GM18511 (cell line): ENCODE results near the gene LNX2.

Source experiments
- ATAC-seq: cut with Tn5 transposase; IDR thresholded peaks from one replicate; pipeline ENCODE4 v1.9.1; 2021; ENCODE audit warnings: mild to moderate bottlenecking, moderate library complexity; ENCODE audit not compliant: unreplicated experiment

LNX2 gene

GRCh38 chr13:27617881-27618321 lies 2.4 kb downstream of the LNX2 start:
- ATAC-seq = no peak

- no peak for ATAC-seq
Measured at GRCh38 chr13:27613628-27614027, 6.7 kb downstream of the LNX2 start.

DNA sequence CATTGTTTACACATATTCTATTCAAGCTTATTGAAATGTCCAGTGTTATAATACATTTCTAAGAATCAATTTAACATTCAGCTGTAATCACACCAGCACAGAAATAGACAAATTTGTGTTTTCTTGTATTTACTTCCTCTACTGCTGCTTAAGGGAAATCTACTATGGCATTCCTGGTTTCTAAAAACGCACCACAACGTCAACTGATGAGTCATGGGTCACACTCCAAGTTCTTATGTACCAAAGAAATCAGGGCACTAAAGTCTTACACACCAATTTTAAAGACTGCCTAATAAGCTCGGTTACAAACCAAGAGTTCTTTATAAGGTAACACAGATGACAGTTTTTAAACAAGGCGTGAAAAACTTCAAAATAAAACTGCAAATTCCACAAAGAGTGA lies 13.2 kb downstream of the LNX2 start:
- no peak for ATAC-seq

DNA sequence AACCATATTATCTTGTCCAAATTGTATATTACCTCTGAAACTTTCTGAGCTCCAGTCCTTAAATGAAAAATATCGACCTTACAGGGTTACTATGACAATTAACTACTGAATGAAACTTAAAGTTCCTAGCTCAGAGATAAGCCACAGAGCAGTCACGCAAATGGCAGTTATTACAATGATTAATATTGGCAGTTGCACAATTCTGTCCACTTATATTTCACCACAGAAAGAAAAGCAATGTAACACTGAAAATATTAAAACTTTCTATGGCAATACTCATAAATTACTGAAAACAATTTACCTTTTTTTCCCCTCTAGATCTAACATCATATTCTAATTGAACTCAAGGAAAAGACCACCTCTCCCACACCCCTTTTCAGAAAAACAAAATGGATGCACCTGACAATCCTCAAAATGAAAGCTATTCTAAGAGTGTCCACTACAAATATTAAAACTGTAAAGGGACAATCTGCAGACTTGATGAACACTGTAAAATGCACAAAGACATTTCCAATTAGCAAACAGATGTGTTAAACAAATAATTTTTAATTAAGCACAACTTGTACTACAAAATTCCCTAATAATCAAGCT lies 14.6 kb downstream of the LNX2 start:
- ATAC-seq = no peak

GRCh38 chr13:27605099-27605498 lies 15.2 kb downstream of the LNX2 start:
- ATAC-seq = no peak

DNA sequence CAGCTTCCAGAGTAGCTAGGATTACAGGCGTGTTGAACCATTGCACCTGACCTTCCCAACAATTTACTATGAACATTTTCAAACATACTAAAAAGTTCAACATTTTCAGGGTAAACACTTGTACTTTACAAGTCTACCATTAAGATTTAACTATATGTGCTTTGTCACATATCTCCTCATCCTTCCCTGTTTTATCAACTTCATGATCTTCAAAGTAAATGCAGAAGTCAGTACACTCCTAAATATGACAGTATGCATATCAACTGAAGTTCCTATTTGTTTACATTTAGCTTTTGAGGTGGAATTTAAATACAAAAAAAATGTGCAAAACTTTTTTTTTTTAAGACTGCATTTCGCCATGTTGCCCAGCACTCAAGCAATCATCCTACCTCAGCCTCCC lies 18.5 kb downstream of the LNX2 start:
- ATAC-seq = no peak

- ATAC-seq = no peak
Measured at GRCh38 chr13:27601208-27601607, 19.1 kb downstream of the LNX2 start.

DNA sequence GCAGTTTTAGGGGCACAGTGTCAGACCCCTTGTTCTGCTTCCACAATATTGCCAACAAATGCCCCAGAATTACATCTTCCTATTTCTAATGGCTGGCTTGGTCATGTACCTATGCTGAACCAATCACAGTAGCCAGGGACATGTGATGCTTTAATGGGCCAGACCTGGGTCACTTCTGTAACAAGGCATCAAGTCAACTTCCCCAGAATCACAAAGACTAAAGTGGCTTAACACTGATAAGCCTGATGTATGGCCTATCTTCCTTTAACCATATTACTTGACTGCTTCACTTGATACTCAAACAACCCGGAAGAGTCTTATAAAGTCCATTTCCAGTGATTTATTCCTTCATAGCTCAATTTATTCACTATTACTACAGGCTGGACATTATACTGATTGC lies 19.6 kb downstream of the LNX2 start:
- ATAC-seq = no peak

GRCh38 chr13:27599845-27600553 lies 20.3 kb downstream of the LNX2 start:
- ATAC-seq = no peak

GRCh38 chr13:27599096-27599495 lies 21.2 kb downstream of the LNX2 start:
- ATAC-seq = no peak

DNA sequence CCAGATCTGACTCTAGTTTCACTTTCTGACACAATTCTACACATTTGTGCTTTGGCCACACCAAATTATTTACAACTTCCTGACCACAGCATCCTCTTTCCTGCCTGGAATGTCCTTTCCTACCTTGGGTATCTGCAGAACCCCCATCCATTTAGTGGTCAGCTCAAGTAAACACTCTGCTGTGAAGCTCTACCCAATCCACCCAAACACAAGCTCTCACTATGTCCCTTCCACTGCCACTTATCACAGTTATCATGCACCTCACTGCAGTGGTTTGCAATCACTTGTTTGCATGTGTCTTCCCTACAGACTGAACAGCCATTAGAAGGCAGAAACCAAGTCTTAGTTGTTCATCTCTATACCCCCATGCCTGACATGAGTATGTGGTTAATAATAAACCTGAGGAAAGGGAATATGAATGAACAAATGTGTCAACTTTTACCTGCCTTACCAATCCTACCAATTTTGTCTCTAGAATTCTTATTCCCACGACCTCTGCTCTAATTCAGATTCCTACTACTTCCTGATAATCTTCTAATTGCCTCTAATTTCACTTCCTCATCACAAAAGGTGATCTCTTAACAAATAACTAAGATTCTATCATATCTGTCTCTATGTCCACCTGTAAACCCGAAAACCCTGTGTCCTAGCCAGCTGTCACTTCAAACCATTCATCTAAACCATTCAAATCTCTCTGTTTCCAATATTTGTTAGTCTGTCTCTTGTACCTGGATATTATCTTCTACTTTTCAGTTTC lies 25.1 kb downstream of the LNX2 start:
- ATAC-seq = no peak

- peak; percentile 76 for ATAC-seq
Measured at GRCh38 chr13:27593267-27593666, 27.1 kb downstream of the LNX2 start.

DNA sequence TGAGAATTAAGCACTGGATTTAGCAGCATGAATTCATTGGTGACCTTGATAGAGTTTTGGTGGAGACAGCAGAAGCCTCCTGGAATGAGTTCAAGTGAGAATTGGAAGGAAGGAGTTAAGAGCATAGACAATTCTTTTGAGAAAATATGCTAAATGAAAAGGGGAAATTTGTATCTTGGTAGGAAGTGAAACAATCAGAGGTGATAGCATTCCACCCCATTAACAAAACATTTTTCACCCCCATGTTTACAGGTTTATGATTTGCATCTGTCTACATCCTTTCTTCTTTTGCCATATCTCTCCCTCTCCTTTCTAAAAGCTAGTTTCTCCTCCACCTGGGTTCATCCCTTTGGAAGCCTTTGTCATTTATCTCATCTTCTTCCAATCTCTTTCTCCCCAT lies 27.5 kb downstream of the LNX2 start:
- no peak for ATAC-seq

GRCh38 chr13:27588405-27588804 lies 31.9 kb downstream of the LNX2 start:
- no peak for ATAC-seq

DNA sequence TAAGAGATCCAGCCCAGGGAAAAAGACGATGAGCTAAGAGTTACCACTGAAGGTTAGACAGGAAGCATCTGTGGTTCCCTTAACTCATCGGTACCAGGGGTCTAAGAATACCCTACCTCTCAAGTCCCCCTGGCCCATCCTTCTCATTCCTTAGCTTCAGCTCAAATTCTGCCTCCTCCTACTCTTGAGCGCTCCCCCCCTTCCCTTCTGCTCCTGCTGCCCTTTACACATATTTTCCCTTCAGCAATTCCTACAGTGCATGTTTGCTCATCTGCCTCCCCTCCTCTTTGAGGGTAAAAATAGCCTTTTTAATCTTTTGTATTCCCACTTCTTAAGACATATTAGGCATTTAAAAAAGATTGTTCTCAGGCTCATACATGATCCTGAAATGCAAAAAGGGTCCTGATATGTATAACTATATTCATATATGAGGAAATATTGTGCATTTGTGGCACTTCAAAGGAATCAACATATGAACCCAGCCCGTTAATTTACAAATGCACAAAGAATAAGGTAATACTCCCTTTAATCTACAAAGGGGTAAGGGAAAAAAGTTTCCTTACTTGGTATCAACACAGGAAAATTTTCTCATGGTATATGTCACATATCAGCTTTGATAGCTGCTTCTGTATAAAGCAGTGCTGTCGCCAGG lies 33.1 kb downstream of the LNX2 start:
- no peak for ATAC-seq

- ATAC-seq = no peak
Measured at GRCh38 chr13:27583645-27584044, 36.7 kb downstream of the LNX2 start.

DNA sequence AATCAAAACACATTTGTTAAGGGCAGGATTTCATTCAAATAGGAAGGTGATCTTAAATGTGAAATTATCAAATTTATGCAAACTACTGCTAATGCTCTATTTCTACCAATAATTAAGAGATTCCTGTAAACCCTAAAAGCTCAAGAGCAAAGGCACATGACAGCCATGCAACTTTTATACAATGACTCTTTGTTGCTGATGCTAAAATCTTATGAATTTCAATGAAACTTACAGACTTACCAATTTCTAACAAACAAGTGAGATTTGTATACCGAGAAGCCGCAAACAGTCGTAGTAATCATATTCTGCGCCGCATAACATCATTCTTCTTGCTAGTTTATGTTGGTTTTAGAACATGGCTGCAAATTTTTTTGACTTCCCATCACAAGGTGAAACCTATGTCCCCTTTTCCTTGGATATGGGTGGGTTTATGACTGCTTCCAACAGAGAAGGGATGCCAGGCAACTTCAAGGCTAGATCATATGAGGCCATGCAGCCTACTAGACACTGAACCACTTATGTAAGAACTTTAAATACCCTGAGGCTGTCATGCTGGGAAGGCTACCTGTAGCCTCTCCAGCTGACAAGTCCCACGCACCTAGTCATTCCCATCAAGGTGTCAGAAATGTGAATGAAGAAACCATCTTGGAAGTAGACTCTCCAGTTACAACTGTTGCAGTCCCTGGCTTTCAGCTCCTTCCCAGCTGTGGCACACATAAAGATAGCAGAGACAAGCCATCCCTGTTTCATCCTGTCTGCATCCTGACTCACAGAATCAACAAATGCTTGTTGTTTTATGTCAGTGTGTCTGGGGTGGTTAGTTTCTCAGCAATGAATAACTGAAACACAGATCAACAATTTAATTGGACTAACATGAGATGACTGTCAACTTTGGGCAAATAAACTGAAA lies 42.0 kb downstream of the LNX2 start:
- no peak for ATAC-seq

DNA sequence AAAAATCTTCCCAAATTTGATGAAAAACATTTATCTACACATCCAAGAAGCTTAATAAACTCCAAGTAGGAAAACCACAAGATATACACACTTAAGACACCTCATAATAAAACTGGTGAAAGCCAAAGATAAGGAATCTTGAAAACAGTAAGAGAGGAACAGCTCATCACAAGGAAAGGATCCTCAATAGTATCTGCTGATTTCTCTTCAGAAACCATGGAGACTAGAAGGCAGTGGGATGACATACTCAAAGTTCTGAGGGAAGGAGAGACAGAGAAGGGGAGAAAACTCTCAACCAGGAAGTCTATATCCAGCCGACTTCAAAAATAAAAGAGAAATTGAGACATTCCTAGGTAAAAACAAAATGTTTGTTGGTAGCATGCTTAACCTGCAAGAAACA lies 45.7 kb downstream of the LNX2 start:
- no peak for ATAC-seq

DNA sequence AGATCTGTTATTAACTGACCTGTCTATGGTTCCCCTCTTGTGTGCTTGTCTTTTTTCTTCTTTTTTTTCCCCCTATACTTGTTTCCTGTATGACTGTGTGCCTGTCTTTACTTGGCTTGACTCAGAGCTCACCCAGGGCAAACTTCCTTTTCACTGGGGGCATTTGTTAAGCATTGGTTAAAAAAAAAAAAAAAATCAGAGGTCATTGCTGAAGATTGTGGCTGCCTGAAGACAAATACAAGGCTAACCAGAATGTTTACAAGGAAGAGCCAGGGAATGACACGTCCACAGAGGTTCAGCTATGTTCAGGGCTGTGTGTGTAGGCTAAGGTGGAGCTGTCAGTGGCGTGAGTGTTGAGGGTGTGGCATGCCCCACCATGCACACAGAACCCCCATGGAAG lies 47.1 kb downstream of the LNX2 start:
- no peak for ATAC-seq

DNA sequence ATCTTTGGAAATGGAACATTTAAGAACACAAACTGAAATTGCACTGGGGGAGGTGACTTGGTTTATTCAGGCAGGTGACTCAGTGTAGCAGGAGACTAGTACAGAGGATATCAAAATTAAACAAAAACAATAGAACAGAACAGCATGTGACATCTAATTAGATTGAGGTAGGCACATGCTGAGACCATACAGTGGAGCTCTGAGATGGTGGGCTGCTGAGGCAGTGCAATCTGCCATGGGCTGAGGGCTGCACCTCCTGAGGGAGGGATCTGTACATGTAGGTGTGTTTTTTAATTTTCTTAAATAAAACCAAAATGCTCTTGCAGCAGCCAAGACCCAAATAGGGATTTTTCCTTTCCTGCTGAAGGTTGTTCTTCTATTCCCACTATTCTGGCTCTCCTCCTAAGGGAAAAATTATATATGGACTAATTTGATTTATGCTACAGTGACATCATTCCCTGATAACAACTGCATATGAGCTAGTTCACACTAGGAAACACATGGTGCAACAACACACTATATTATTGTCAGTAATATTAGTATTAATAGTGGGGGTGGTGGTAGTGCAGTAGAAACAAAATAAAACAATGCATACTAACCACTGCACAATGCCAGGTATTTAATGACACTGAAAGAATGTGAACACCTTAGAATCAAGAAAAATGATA lies 48.0 kb downstream of the LNX2 start:
- no peak for ATAC-seq
